ENCODE measurements around the gene MRGPRD.

DNA sequence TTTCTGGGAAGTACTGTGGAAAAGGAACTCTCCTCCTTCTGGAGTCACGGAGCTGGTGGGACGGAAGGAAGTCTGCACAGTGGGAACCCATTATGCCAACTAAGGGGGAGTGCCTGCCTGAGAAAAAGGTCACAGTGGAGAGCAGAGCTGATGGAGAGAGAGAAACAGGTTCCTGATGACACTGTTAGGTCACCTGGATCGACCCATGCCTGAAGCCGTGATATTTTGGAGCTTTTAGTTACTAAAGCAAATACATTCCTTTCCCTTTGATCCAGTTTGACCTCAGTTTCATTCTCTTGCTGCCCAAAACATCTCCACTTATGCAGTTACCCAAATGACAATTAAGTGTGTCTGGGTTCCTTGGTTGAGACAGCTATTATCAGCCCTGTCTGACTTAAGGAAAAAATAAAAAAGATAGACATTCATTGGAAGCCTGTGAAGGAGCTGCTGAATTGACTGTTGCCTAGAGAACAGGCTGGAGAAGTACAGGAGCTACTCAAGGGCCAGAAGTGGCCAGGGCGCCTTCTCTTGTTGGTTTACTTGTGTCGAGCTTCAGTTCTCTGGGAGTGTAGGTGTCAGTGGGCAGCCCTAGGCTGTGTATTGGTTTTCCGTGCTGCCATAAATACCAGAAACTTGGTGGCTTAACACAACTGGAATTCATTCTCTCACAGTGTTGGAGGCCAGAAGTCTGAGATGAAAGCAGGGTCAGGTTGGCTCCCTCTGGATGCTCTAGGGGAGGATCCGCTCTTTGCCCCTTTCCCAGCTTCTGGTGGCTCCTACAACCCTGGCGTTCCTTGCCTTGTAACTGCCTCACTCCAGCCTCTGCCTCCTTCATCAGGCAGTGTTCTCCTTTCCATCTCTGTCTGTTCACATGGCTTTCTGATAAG, 13.6 kb downstream of the MRGPRD start:
- TF ChIP-seq CEBPB (IDR thresholded peaks at IDR 0.05; ENCODE audit: borderline replicate concordance, low read depth, low read length) (no peak), ZNF232 (CRISPR knock-in tag; IDR thresholded peaks at IDR 0.05; ENCODE audit: borderline replicate concordance) (no peak)
- TF ChIP-seq, protein P1, sequence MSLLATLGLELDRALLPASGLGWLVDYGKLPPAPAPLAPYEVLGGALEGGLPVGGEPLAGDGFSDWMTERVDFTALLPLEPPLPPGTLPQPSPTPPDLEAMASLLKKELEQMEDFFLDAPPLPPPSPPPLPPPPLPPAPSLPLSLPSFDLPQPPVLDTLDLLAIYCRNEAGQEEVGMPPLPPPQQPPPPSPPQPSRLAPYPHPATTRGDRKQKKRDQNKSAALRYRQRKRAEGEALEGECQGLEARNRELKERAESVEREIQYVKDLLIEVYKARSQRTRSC (CRISPR knock-in tag; IDR thresholded peaks at IDR 0.05; ENCODE audit: low read depth) = no peak
- TF ChIP-seq, protein P2, sequence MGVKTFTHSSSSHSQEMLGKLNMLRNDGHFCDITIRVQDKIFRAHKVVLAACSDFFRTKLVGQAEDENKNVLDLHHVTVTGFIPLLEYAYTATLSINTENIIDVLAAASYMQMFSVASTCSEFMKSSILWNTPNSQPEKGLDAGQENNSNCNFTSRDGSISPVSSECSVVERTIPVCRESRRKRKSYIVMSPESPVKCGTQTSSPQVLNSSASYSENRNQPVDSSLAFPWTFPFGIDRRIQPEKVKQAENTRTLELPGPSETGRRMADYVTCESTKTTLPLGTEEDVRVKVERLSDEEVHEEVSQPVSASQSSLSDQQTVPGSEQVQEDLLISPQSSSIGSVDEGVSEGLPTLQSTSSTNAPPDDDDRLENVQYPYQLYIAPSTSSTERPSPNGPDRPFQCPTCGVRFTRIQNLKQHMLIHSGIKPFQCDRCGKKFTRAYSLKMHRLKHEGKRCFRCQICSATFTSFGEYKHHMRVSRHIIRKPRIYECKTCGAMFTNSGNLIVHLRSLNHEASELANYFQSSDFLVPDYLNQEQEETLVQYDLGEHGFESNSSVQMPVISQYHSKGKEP (CRISPR knock-in tag; IDR thresholded peaks at IDR 0.05) = no peak
- TF ChIP-seq, protein P3, sequence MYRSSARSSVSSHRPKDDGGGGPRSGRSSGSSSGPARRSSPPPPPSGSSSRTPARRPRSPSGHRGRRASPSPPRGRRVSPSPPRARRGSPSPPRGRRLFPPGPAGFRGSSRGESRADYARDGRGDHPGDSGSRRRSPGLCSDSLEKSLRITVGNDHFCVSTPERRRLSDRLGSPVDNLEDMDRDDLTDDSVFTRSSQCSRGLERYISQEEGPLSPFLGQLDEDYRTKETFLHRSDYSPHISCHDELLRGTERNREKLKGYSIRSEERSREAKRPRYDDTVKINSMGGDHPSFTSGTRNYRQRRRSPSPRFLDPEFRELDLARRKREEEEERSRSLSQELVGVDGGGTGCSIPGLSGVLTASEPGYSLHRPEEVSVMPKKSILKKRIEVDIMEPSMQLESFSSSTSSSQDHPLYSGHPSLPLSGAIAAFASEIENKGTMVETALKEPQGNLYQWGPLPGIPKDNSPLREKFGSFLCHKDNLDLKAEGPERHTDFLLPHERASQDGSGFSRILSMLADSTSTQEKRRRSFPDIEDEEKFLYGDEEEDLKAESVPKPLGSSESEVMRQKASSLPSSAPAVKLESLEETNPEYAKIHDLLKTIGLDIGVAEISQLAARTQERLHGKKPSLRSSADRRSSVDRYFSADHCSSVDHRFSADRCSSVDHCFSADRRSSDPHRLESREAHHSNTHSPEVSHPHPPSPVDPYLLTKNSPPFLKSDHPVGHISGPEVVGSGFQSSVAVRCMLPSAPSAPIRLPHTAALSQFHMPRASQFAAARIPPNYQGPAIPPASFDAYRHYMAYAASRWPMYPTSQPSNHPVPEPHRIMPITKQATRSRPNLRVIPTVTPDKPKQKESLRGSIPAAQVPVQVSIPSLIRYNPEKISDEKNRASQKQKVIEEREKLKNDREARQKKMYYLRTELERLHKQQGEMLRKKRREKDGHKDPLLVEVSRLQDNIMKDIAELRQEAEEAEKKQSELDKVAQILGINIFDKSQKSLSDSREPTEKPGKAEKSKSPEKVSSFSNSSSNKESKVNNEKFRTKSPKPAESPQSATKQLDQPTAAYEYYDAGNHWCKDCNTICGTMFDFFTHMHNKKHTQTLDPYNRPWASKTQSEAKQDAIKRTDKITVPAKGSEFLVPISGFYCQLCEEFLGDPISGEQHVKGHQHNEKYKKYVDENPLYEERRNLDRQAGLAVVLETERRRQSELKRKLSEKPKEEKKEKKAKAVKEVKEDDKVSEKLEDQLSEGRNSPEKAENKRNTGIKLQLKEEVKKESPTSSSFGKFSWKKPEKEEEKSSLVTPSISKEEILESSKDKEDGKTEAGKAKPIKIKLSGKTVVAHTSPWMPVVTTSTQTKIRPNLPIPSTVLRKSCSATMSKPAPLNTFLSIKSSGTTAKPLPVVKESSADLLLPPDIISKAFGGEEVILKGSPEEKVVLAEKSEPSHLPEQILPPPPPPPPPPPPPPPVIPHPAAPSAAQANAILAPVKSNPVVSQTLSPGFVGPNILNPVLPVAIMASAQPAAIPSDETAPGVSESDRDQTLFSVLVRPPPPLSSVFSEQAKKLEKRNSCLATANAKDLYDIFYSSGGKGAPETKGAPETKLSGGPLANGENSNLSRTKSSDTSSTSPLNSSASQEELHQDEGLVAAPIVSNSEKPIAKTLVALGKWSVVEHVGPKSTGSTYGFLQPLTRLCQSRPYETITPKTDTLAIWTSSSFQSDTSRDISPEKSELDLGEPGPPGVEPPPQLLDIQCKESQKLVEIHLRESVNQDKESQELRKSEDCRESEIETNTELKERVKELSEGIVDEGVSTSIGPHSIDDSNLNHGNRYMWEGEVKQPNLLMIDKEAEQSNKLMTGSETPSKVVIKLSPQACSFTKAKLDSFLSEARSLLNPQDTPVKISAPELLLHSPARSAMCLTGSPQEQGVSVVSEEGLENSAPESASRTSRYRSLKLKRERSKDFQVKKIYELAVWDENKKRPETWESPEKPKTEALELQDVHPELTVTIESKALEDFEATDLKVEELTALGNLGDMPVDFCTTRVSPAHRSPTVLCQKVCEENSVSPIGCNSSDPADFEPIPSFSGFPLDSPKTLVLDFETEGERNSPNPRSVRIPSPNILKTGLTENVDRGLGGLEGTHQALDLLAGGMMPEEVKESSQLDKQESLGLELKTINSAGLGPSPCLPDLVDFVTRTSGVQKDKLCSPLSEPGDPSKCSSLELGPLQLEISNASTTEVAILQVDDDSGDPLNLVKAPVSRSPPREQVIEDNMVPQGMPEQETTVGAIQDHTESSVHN (CRISPR knock-in tag; IDR thresholded peaks at IDR 0.05) = no peak

Data from HepG2 (cell line).